ENCODE results near the gene PIP4K2B.

GRCh38 chr17:38740806-38741205, 58.5 kb downstream of the PIP4K2B start:
- TF ChIP-seq, protein P1, sequence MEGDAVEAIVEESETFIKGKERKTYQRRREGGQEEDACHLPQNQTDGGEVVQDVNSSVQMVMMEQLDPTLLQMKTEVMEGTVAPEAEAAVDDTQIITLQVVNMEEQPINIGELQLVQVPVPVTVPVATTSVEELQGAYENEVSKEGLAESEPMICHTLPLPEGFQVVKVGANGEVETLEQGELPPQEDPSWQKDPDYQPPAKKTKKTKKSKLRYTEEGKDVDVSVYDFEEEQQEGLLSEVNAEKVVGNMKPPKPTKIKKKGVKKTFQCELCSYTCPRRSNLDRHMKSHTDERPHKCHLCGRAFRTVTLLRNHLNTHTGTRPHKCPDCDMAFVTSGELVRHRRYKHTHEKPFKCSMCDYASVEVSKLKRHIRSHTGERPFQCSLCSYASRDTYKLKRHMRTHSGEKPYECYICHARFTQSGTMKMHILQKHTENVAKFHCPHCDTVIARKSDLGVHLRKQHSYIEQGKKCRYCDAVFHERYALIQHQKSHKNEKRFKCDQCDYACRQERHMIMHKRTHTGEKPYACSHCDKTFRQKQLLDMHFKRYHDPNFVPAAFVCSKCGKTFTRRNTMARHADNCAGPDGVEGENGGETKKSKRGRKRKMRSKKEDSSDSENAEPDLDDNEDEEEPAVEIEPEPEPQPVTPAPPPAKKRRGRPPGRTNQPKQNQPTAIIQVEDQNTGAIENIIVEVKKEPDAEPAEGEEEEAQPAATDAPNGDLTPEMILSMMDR (conservative IDR thresholded peaks at IDR 0.05 in 1 of 2, IDR thresholded peaks at IDR 0.05 in 1 of 2; ENCODE audit: extremely low read depth in 1 of 2, insufficient read depth in 1 of 2, low read depth in 1 of 2, low read length in 2 of 2): no peak
- TF ChIP-seq EZH2 (IDR thresholded peaks at IDR 0.05; ENCODE audit: borderline replicate concordance, low read length): no peak

Data from mammary epithelial cell (primary cell).